HG03460 (cell line): ENCODE measurements around the gene ACVR2B.
A peak's percentile ranks its signal among the peaks of the same experiment; 100 is the strongest.
"Not testable (repeated sequence)": the region's sequence is repeated elsewhere in the genome, so short reads cannot be mapped to it uniquely, and the experiment has no call there.

ENCODE experiments used
- ATAC-seq: cut with Tn5 transposase; IDR thresholded peaks from one replicate; pipeline ENCODE4 v1.9.1; 2021; ENCODE audit not compliant: unreplicated experiment

ACVR2B gene

GRCh38 chr3:38453075-38453912 lies at the start of gene ACVR2B:
TSS of gene ACVR2B (plus strand) at chr3:38453890. CDS start at chr3:38454323, 433 bp downstream.
- ATAC-seq: peak; percentile 48

DNA sequence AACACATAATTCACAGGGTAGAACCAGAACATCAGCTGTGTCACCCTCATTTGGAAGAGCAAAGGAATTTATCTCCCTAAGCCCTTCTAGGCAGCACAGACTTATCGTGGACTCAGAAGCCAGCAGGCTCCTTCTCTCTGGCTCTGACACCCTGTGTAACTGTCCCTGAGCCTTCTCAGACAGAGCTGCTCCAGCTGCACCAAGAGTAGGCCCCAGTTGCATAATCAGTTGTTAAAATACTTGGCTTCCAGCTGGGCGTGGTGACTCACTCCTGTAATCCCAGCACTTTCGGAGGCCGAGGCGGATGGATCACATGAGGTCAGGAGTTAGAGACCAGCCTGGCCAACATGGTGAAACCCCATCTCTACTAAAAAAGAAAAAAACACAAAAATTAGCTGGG lies 49.4 kb upstream of the ACVR2B start:
- no peak for ATAC-seq

GRCh38 chr3:38411591-38411990 lies 42.1 kb upstream of the ACVR2B start:
- no peak for ATAC-seq

DNA sequence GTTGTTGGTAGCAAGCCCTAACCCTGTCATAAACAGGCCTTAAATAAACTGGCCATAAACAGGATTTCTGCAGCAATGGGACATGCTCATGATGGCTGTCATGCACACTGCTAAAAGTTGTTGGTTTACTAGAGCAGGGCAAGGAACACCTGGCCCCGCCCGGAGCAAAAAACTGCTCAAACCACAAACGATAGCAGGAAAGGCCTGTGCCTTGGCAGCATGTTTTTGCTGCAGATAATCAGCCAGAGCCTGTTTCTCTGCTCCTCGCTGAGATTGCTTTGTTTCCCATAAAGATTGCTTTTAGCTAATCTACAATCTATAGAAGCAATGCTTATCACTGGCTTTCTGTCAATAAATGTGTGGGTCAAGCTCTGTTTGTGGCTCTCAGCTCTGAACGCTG lies 32.9 kb upstream of the ACVR2B start:
- ATAC-seq: not testable (repeated sequence)

DNA sequence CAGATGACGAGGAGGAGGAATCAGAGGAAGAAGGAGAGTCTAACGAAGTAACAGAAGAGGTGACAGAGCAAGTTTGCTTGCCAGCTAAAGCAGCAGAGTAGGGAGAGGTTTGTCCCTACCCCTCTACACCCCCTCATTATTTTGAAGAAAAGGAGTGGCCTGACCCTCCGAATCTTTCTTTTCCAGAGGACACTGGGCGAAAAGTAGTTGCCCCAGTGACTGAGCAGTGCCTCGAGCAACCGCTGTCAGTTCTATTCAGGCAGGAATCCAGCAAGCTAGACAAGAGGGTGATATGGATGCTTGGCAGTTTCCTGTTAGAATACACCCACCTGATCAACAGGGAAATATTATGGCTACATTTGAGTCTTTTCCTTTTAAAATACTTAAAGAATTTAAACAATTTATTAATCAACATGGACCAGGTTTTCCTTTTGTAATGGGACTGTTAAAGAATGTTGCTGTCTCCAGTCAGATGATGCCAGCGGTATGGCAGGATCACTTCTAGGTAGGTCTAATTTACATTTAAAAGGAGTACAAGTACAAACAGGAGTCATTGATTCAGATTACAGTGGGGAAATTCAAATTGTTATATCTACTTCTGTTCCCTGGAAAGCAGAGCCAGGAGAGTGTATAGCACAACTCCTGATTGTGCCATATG lies 31.9 kb upstream of the ACVR2B start:
- ATAC-seq: no peak

DNA sequence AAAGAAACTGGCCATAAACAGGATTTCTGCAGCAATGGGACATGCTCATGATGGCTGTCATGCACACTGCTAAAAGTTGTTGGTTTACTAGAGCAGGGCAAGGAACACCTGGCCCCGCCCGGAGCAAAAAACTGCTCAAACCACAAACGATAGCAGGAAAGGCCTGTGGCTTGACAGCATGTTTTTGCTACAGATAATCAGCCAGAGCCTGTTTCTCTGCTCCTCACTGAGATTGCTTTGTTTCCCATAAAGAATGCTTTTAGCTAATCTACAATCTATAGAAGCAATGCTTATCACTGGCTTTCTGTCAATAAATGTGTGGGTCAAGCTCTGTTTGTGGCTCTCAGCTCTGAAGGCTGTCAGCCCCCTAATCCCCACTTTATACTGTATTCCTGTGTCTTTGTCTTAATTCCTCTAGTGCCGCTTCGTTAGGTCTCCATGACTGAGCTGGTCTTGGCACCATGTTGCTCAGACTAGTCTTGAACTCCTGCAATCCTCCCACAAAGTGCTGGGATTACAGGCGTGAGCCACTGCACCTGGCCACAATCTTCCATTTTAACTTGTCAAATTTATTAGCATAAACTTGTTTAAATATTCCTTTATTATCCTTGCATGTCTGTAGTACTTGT lies 26.8 kb upstream of the ACVR2B start:
- ATAC-seq: not testable (repeated sequence)

- ATAC-seq: not testable (repeated sequence)
These were observed 20.6 kb upstream of the ACVR2B start for GRCh38 chr3:38432871-38433658.

- not testable (repeated sequence) for ATAC-seq
These were observed 20.0 kb upstream of the ACVR2B start for GRCh38 chr3:38433661-38434060.

DNA sequence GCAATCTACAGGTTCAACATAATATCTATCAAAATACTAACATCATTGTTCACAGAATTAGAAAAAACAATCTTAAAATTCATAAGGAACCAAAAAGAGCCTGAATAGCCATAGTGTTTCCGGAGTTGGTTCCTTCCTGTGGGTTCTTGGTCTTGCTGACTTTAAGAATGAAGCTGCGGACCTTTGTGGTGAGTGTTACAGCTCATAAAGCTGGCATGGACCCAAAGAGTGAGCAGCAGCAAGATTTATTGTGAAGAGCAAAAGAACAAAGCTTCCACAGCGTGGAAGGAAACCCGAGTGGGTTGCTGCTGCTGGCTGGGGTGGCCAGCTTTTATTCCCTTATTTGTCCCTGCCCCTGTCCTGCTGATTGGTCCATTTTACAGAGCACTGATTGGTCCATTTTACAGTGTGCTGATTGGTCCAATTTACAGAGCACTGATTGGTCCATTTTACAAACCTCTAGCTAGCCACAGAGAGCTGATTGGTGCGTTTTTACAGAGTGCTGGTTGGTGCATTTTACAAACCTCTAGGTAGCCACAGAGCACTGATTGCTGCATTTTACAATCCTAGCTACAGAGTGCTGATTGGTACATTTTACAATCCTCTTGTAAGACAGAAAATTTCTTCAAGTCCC lies 15.1 kb upstream of the ACVR2B start:
- not testable (repeated sequence) for ATAC-seq

DNA sequence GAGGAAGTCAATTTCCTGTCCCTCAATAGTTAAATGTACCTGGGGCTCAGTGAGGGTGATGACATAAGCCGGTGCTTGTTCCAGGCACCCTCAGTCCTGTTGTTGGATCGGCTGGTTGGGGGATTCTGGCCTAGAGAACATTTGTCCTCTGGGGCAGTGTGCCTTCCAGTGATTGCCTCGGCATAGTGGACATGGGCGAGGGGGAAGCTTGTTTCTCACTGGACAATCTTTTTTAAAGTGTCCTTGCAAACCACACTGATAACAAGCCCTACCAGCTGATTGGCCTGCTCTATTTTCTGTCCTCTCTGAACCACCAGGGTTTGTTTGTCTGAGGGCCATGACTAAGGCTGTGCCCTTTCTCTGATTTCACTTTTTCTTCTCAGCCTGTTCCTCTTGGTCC lies 10.5 kb upstream of the ACVR2B start:
- ATAC-seq: not testable (repeated sequence)

GRCh38 chr3:38446085-38446686 lies 7.5 kb upstream of the ACVR2B start:
- no peak for ATAC-seq

DNA sequence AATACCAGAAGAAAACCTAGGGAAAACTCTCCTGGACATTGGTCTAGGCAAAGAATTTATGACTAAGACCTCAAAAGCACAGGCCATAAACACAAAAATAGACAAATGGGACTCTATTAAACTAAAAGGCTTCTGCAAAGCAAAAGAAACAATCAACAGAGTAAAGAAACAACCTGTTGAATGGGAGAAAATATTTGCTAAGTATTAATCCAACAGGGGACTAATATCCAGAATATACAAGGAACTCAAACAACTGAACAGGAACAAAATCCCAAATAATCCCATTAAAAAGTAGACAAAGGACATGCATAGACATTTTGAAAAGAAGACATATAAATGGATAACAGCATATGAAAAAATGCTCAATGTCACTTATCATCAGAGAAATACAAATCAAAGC lies 6.9 kb upstream of the ACVR2B start:
- no peak for ATAC-seq

- ATAC-seq: no peak
These were observed 2.8 kb upstream of the ACVR2B start for GRCh38 chr3:38450853-38451252.

DNA sequence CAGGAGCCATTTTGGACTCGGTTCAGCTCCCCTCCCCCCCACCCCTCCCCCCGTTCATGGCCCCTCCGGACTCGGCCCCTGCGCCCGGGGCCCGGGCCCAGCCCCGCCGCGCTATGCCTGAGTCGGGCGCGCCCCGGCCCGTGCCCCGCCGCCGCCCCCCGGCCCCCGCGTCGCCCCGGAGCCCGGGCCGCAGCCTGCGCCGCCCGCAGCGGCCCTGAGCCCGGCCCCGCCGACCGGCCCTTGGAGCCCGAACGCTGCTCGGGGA lies 155 bp downstream of the ACVR2B start:
- ATAC-seq: no peak

DNA sequence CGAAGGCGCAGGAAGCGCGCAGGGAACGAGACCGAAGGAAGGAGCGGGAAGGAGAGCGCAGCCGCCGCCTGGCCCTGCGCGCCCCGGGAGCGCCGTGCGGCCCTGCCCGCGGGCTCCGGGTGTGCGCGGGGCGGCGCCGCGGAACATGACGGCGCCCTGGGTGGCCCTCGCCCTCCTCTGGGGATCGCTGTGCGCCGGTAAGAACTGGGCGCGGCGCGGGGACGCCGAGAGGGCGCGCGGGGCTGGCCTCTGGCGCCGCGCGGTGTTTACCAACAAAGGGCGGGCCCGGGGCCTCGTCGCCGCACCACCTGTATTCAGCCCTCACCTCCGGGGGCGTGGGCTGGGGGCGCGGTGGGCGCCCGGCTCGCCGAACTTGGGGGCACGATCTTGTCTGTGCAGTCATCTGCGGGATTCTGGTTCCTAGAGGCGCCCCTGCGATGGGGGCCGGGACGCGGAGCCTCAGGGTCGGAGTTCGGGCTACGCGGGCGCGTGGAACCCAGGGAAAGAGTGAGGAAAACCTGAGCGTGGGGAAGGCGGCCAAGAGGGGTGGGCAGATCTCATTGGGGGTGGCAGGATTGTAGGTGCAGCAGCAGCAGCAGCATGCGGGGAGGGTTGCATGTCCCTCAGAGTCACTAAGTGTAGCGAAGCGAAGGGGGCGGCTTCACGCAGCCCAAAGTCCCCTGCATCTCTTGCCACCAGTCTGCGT lies 641 bp downstream of the ACVR2B start:
- ATAC-seq: peak; percentile 24

- ATAC-seq: peak; percentile 22
These were observed 1.4 kb downstream of the ACVR2B start for GRCh38 chr3:38454884-38455638.

- ATAC-seq: peak; percentile 29
These were observed 2.1 kb downstream of the ACVR2B start for GRCh38 chr3:38455639-38456430.
